GM12878 (cell line): Measurements from ENCODE around the gene HIVEP3. TPM values are rescaled to one million over a fixed set of nuclear protein-coding genes. Genes with fewer than 3 reads are reported as not detected.

Experiments
- ATF7 ChIP-seq: fragments of 450-650 bp; IDR thresholded peaks from 2 replicates; pipeline ENCODE4 v1.6.1; 2016; ENCODE audit warnings: low read depth, mild to moderate bottlenecking
- BACH1 ChIP-seq: fragments of 450-650 bp; IDR thresholded peaks from 2 replicates; pipeline ENCODE4 v1.6.1; 2017; ENCODE audit warnings: mild to moderate bottlenecking, borderline replicate concordance
- BCL3 ChIP-seq: IDR thresholded peaks from 2 replicates; pipeline ENCODE4 v1.6.1; 2011; ENCODE audit warnings: borderline replicate concordance, low read depth, mild to moderate bottlenecking, moderate library complexity, low read length; ENCODE audit not compliant: insufficient read depth, poor library complexity, severe bottlenecking
- BCLAF1 ChIP-seq: fragments of 450-650 bp; IDR thresholded peaks from 2 replicates; pipeline ENCODE4 v1.6.1; 2017; ENCODE audit warnings: antibody characterized with exemption, mild to moderate bottlenecking, moderate library complexity
- EED ChIP-seq: sonication (generic); IDR thresholded peaks from 2 replicates; pipeline ENCODE4 v1.6.1; 2016; ENCODE audit warnings: antibody characterized with exemption, low read depth
- ELK1 ChIP-seq: IDR thresholded peaks from 2 replicates; pipeline ENCODE4 v1.6.1; 2012; ENCODE audit warnings: low read depth, low read length, improper control_type of control experiment
- GABPA ChIP-seq: IDR thresholded peaks from 2 replicates; pipeline ENCODE4 v1.6.1; 2014; ENCODE audit warnings: antibody characterized with exemption, low read depth, mild to moderate bottlenecking, inconsistent platforms
- IRF4 ChIP-seq: IDR thresholded peaks from 2 replicates; pipeline ENCODE4 v1.6.1; 2011; ENCODE audit warnings: low read depth, low read length
- JUNB ChIP-seq: IDR thresholded peaks from 2 replicates; pipeline ENCODE4 v1.6.1; 2016; ENCODE audit warnings: antibody characterized with exemption, mild to moderate bottlenecking
- KLF5 ChIP-seq: fragments of 450-650 bp; IDR thresholded peaks from 2 replicates; pipeline ENCODE4 v1.6.1; 2014; ENCODE audit warnings: mild to moderate bottlenecking; ENCODE audit not compliant: partially characterized antibody
- LARP7 ChIP-seq: fragments of 450-650 bp; IDR thresholded peaks from 2 replicates; pipeline ENCODE4 v1.6.1; 2017; ENCODE audit warnings: mild to moderate bottlenecking
- MEF2A ChIP-seq: IDR thresholded peaks from 2 replicates; pipeline ENCODE4 v1.6.1; 2011; ENCODE audit warnings: low read depth, mild to moderate bottlenecking, low read length, moderate library complexity; ENCODE audit not compliant: insufficient read depth
- PKNOX1 ChIP-seq: fragments of 450-650 bp; IDR thresholded peaks from 2 replicates; pipeline ENCODE4 v1.6.1; 2016; ENCODE audit warnings: mild to moderate bottlenecking
- POU2F2 ChIP-seq: IDR thresholded peaks from 3 replicates; pipeline ENCODE4 v1.6.1; 2011; ENCODE audit warnings: low read depth, mild to moderate bottlenecking, low read length, borderline replicate concordance
- RCOR1 ChIP-seq: conservative IDR thresholded peaks from 2 replicates; pipeline ENCODE4 v1.6.1; 2012; ENCODE audit warnings: low read depth, low read length, improper control_type of control experiment
- SMARCA5 ChIP-seq: fragments of 450-650 bp; IDR thresholded peaks from 2 replicates; pipeline ENCODE4 v1.6.1; 2017; ENCODE audit warnings: mild to moderate bottlenecking
- TBL1XR1 ChIP-seq: IDR thresholded peaks from 2 replicates; pipeline ENCODE4 v1.6.1; 2012; ENCODE audit warnings: low read depth, low read length, improper control_type of control experiment
- WRNIP1 ChIP-seq: IDR thresholded peaks from 2 replicates; pipeline ENCODE4 v1.6.1; 2011; ENCODE audit warnings: low read depth, low read length, improper control_type of control experiment, borderline replicate concordance
- ZBTB40 ChIP-seq: fragments of 450-650 bp; IDR thresholded peaks from 2 replicates; pipeline ENCODE4 v1.6.1; 2016; ENCODE audit warnings: mild to moderate bottlenecking, moderate library complexity, borderline replicate concordance
- ZSCAN29 ChIP-seq: fragments of 450-650 bp; IDR thresholded peaks from 2 replicates; pipeline ENCODE4 v1.6.1; 2017; ENCODE audit warnings: mild to moderate bottlenecking, moderate library complexity
- polyA plus RNA-seq, 11 experiments: library from polyadenylated mRNA; depleted of rRNA in 4 of 11; unstranded in 6 of 11; stranded (reverse) in 5 of 11; fragments of >200 nt; fragmentation: Nextera tagmentation in 4 of 11; fragmentation: Illumina TruSeq in 1 of 11; extraction: Ambion mirVana in 4 of 11; extraction: Trizol in 1 of 11; gene quantifications; 1 replicate in 1 of 11; 2 replicates in 10 of 11; pipeline versions ENCODE4 v1.2.1 to v1.2.3, GENCODE V29; 2011 to 2016; ENCODE audit warnings: inconsistent platforms in 2 of 11, missing spikeins in 2 of 11, low read depth in 1 of 11
- total RNA-seq, 4 experiments: library from RNA; depleted of rRNA in 3 of 4; stranded (reverse); fragments of >200 nt in 3 of 4; fragmentation: Illumina TruSeq in 1 of 4; extraction: Trizol in 1 of 4; gene quantifications; 2 replicates each; pipeline versions ENCODE4 v1.2.1 to v1.2.3, GENCODE V29; 2013 to 2021

The HIVEP3 gene
- total and polyA plus RNA-seq, 10 of the 15 experiments (the other 5 are each of a cell fraction or from before 2014, with no cell fraction given) = 1.8 to 13.6 (median 3.8) TPM

- TF ChIP-seq ZBTB40 (no peak), IRF4 (no peak), KLF5 (no peak), ELK1 (no peak), RCOR1 (no peak), POU2F2 (no peak), LARP7 (no peak), EED (peak; percentile 54; the same call in 1 of the 2 replicates), BCLAF1 (no peak), GABPA (no peak), ZSCAN29 (no peak), TBL1XR1 (0 out of 2 replicates have a peak, but pooled peaks have one; percentile 27), JUNB (no peak), SMARCA5 (no peak), BCL3 (no peak), WRNIP1 (no peak), ATF7 (peak; percentile 55), PKNOX1 (no peak), BACH1 (no peak), MEF2A (no peak)
These were observed 173.7 kb downstream of the HIVEP3 start (continued) for GRCh38 chr1:41745022-41745421.
